ENCODE results near the gene TCIRG1. TPM values are rescaled to one million over a fixed set of nuclear protein-coding genes. Genes with fewer than 3 reads are reported as not detected.
"Not testable (repeated sequence)": the region's sequence is repeated elsewhere in the genome, so short reads cannot be mapped to it uniquely, and the experiment has no call there.

Gene TCIRG1
- total RNA-seq (2014; rRNA removed; shearing (Covaris generic)) = 21.6 and 22.2 TPM in 2 replicates
- 33.6 and 35.4 TPM in 2 replicates for polyA plus RNA-seq (2015; cell fraction: cytosol; rRNA removed)
- polyA plus RNA-seq (2015; cell fraction: nucleus; rRNA removed) = 539 and 555 TPM in 2 replicates

GRCh38 chr11:68038718-68039525 is at the start of gene TCIRG1:
Gene TCIRG1, plus strand, starts transcription at chr11:68039025. Its CDS starts 2,247 bp downstream, at chr11:68041272.
- peak; percentile 72 for DNase-seq (ENCODE audit: low read depth, low spot score)
- in situ Hi-C loops (cut with HindIII; ENCODE audit: low pct_unique_long_range_greater_than_20kb, low sequenced_read_pairs) = no loop called here

GRCh38 chr11:67990546-67991346 is 48.1 kb upstream of the TCIRG1 start:
- in situ Hi-C loops (cut with HindIII; ENCODE audit: low pct_unique_long_range_greater_than_20kb, low sequenced_read_pairs); DNase-seq (ENCODE audit: low read depth, low spot score): not testable (repeated sequence)

- in situ Hi-C loops (cut with HindIII; ENCODE audit: low pct_unique_long_range_greater_than_20kb, low sequenced_read_pairs); DNase-seq (ENCODE audit: low read depth, low spot score): not testable (repeated sequence)
Observed at GRCh38 chr11:67991347-67992121, 47.3 kb upstream of the TCIRG1 start.

GRCh38 chr11:67993821-67994220 is 45.0 kb upstream of the TCIRG1 start:
- in situ Hi-C loops (cut with HindIII; ENCODE audit: low pct_unique_long_range_greater_than_20kb, low sequenced_read_pairs) = not testable (repeated sequence)
- DNase-seq (ENCODE audit: low read depth, low spot score) = peak; percentile 32

- in situ Hi-C loops (cut with HindIII; ENCODE audit: low pct_unique_long_range_greater_than_20kb, low sequenced_read_pairs); DNase-seq (ENCODE audit: low read depth, low spot score): not testable (repeated sequence)
Observed at GRCh38 chr11:67994387-67994786, 44.4 kb upstream of the TCIRG1 start.

- DNase-seq (ENCODE audit: low read depth, low spot score); in situ Hi-C loops (cut with HindIII; ENCODE audit: low pct_unique_long_range_greater_than_20kb, low sequenced_read_pairs): not testable (repeated sequence)
Observed at GRCh38 chr11:67995129-67995528, 43.7 kb upstream of the TCIRG1 start.

GRCh38 chr11:67995579-67995978 is 43.2 kb upstream of the TCIRG1 start:
- DNase-seq (ENCODE audit: low read depth, low spot score); in situ Hi-C loops (cut with HindIII; ENCODE audit: low pct_unique_long_range_greater_than_20kb, low sequenced_read_pairs): not testable (repeated sequence)

- in situ Hi-C loops (cut with HindIII; ENCODE audit: low pct_unique_long_range_greater_than_20kb, low sequenced_read_pairs) = no loop called here
- no peak for DNase-seq (ENCODE audit: low read depth, low spot score)
Observed at GRCh38 chr11:67996051-67996450, 42.8 kb upstream of the TCIRG1 start.

- in situ Hi-C loops (cut with HindIII; ENCODE audit: low pct_unique_long_range_greater_than_20kb, low sequenced_read_pairs) = no loop called here
- DNase-seq (ENCODE audit: low read depth, low spot score) = peak; percentile 40
Observed at GRCh38 chr11:67996622-67997474, 42.0 kb upstream of the TCIRG1 start.

GRCh38 chr11:67997475-67997921 is 41.3 kb upstream of the TCIRG1 start:
- in situ Hi-C loops (cut with HindIII; ENCODE audit: low pct_unique_long_range_greater_than_20kb, low sequenced_read_pairs) = no loop called here

GRCh38 chr11:67998150-67999045 is 40.4 kb upstream of the TCIRG1 start:
- DNase-seq (ENCODE audit: low read depth, low spot score) = no peak
- in situ Hi-C loops (cut with HindIII; ENCODE audit: low pct_unique_long_range_greater_than_20kb, low sequenced_read_pairs) = no loop called here

More at GRCh38 chr11:67997475-67997921, 41.3 kb upstream of the TCIRG1 start:
- DNase-seq (ENCODE audit: low read depth, low spot score) = no peak

- DNase-seq (ENCODE audit: low read depth, low spot score) = no peak
- in situ Hi-C loops (cut with HindIII; ENCODE audit: low pct_unique_long_range_greater_than_20kb, low sequenced_read_pairs) = no loop called here
Observed at GRCh38 chr11:67999201-67999629, 39.6 kb upstream of the TCIRG1 start.

- DNase-seq (ENCODE audit: low read depth, low spot score) = no peak
Observed at GRCh38 chr11:67999704-68000103, 39.1 kb upstream of the TCIRG1 start.

GRCh38 chr11:68002575-68002937 is 36.3 kb upstream of the TCIRG1 start:
- no peak for DNase-seq (ENCODE audit: low read depth, low spot score)
- in situ Hi-C loops (cut with HindIII; ENCODE audit: low pct_unique_long_range_greater_than_20kb, low sequenced_read_pairs) = no loop called here

More at GRCh38 chr11:67999704-68000103, 39.1 kb upstream of the TCIRG1 start:
- in situ Hi-C loops (cut with HindIII; ENCODE audit: low pct_unique_long_range_greater_than_20kb, low sequenced_read_pairs) = no loop called here

- in situ Hi-C loops (cut with HindIII; ENCODE audit: low pct_unique_long_range_greater_than_20kb, low sequenced_read_pairs) = no loop called here
- DNase-seq (ENCODE audit: low read depth, low spot score) = no peak
Observed at GRCh38 chr11:68002938-68003845, 35.6 kb upstream of the TCIRG1 start.

Measured in SK-MEL-5 (cell line).